Gastroesophageal sphincter (tissue), 4 donors: ENCODE data around the gene PTGIR. TPM values are rescaled to one million over a fixed set of nuclear protein-coding genes. Genes with fewer than 3 reads are reported as not detected.

ENCODE experiments used
- ATAC-seq: fragments of 150-250 bp; one replicate; pipeline ENCODE4 v1.9.1; 2016; ENCODE audit warnings: mild to moderate bottlenecking, moderate library complexity
- H3K27ac ChIP-seq, 4 donors: fragments of 200-600 bp; sonication (generic) in 3 of 4; 1 replicate in 3 of 4; 2 replicates in 1 of 4; pipeline ENCODE4 v1.5.1; 2016 to 2019
- H3K27me3 ChIP-seq: fragments of 200-600 bp; sonication (generic); one replicate; pipeline ENCODE4 v1.5.1; 2019
- H3K36me3 ChIP-seq, 2 donors: fragments of 200-600 bp; sonication (generic); one replicate each; pipeline ENCODE4 v1.5.1; 2019; ENCODE audit warnings: control low read depth in 1 of 2
- H3K4me1 ChIP-seq, 3 donors: fragments of 200-600 bp; sonication (generic); 1 replicate in 2 of 3; 2 replicates in 1 of 3; pipeline ENCODE4 v1.5.1; 2016 to 2019; ENCODE audit warnings: control low read depth in 2 of 3
- H3K4me3 ChIP-seq, 2 donors: fragments of 200-600 bp; sonication (generic); one replicate each; pipeline ENCODE4 v1.5.1; 2019; ENCODE audit warnings: mild to moderate bottlenecking in 1 of 2, moderate library complexity in 1 of 2
- H3K9me3 ChIP-seq, 3 donors: fragments of 200-600 bp; sonication (generic); one replicate each; pipeline ENCODE4 v1.5.1; 2017 to 2019; ENCODE audit warnings: control low read depth in 2 of 3
- CTCF ChIP-seq, 4 experiments: fragments of 200-600 bp in 2 of 4; fragments of 450-650 bp in 2 of 4; sonication (generic) in 1 of 4; IDR thresholded peaks; one replicate each; pipeline ENCODE4 v1.5.1; 2017 to 2019; ENCODE audit warnings: antibody characterized with exemption in 4 of 4, mild to moderate bottlenecking in 2 of 4, moderate library complexity in 2 of 4
- EP300 ChIP-seq: sonication (generic); formaldehyde crosslinking; IDR thresholded peaks from one replicate; pipeline ENCODE4 v1.6.1; 2017; ENCODE audit warnings: antibody characterized with exemption, mild to moderate bottlenecking
- POLR2A ChIP-seq, 2 donors: fragments of 450-650 bp; IDR thresholded peaks; one replicate each; pipeline ENCODE4 v1.6.1; 2017; ENCODE audit warnings: antibody characterized with exemption in 2 of 2, mild to moderate bottlenecking in 2 of 2, moderate library complexity in 1 of 2
- POLR2AphosphoS5 ChIP-seq: sonication (generic); formaldehyde crosslinking; IDR thresholded peaks from one replicate; pipeline ENCODE4 v1.6.1; 2017; ENCODE audit warnings: antibody characterized with exemption
- WGBS, 2 donors: methylation state at CpG; one replicate each; pipeline ENCODE4 v1.1.5; 2018; ENCODE audit warnings: low coverage in 1 of 2; 5-methylcytosine and 5-hydroxymethylcytosine counted together
- total RNA-seq, 4 donors: library from RNA; depleted of rRNA; stranded (reverse); fragments of >200 nt; gene quantifications; one replicate each; pipeline ENCODE4 v1.1.0, GENCODE V29; 2016

PTGIR gene
- total RNA-seq, 4 donors from 2014 or later: 3.6 to 5.9 (median 4.3) TPM

DNA sequence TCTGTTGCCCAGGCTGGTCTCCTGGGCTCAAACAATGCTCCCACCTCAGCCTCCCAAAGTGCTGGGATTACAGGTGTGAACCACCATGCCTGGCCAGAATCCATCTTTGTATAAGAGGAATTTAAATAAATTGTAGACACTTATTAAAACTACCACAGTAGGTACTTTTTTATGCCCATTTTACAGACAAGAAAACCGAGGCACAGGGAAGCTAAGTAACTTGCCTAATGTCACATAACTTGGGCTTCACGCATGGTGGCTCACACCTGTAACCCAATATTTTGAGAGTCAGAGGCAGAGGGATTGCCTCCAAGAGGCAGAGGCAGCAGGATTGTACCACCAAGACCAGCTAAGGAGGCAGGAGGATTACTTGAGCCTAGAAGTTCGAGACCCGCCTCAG lies 46.4 kb downstream of the PTGIR start:
- Histone ChIP-seq H3K27ac (no peak overlapping the region), H3K27me3 (no peaks in the 10 kb centered on the region), H3K4me1 (no peaks in the 10 kb centered on the region), H3K9me3 (no peaks in the 10 kb centered on the region), H3K36me3 (no peaks in the 10 kb centered on the region), H3K4me3 (no peak overlapping the region)
- ATAC-seq: no peak
- WGBS, 2 donors: 93 to 96% methylated on average over 3 to 4 of the region's 4 CpGs
- no peak for TF ChIP-seq EP300
- no peak for TF ChIP-seq POLR2AphosphoS5
- no peak for TF ChIP-seq CTCF (IDR thresholded peaks at IDR 0.05)
- no peak for TF ChIP-seq POLR2A (IDR thresholded peaks at IDR 0.05)

DNA sequence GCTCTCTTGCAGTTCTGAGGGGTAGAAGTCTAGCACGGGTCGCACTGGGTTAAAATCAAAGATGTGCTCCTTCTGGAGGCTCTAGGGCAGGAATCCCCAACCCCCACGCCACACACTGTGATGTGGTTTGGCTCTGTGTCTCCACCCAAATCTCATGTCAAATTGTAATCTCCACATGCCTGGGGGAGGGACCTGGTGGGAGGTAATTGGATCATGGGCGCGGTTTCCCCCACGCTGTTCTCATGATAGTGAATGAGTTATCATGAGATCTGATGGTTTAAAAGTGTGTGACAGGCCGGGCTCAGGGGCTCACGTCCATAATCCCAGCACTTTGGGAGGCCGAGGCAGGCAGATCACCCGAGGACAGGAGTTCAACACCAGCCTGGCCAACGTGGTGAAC lies 50.4 kb downstream of the PTGIR start:
- Histone ChIP-seq H3K27me3 (no peaks in the 10 kb centered on the region), H3K4me1 (no peaks in the 10 kb centered on the region), H3K36me3 (no peaks in the 10 kb centered on the region), H3K9me3 (no peaks in the 10 kb centered on the region), H3K4me3 (no peak overlapping the region), H3K27ac (no peak overlapping the region)
- 36 to 80% methylated on average over 5 to 7 of the region's 11 CpGs for WGBS, 2 donors
- no peak for ATAC-seq
- no peak for TF ChIP-seq CTCF (IDR thresholded peaks at IDR 0.05)
- TF ChIP-seq EP300: no peak
- TF ChIP-seq POLR2A (IDR thresholded peaks at IDR 0.05): no peak
- TF ChIP-seq POLR2AphosphoS5: no peak

- no peak overlapping the region for H3K4me3 ChIP-seq
- H3K27ac ChIP-seq: no peak overlapping the region
- no peak for TF ChIP-seq POLR2AphosphoS5
- TF ChIP-seq EP300: no peak
- TF ChIP-seq POLR2A (IDR thresholded peaks at IDR 0.05): no peak
- TF ChIP-seq CTCF (IDR thresholded peaks at IDR 0.05): no peak
- no peaks in the 10 kb centered on the region for H3K4me1 ChIP-seq
- 70 to 100% methylated on average over 1 to 6 of the region's 8 CpGs for WGBS, 2 donors
- no peaks in the 10 kb centered on the region for H3K27me3 ChIP-seq
- H3K36me3 ChIP-seq: no peaks in the 10 kb centered on the region
- ATAC-seq: no peak
- no peaks in the 10 kb centered on the region for H3K9me3 ChIP-seq
These were observed 51.0 kb downstream of the PTGIR start for GRCh38 chr19:46573679-46574498.

- H3K4me3 ChIP-seq: no peak overlapping the region
- no peak for TF ChIP-seq CTCF (IDR thresholded peaks at IDR 0.05)
- no peak for TF ChIP-seq EP300
- no peak for TF ChIP-seq POLR2A (IDR thresholded peaks at IDR 0.05)
- TF ChIP-seq POLR2AphosphoS5: no peak
- no peak for ATAC-seq
- WGBS, 2 donors: 11 to 47% methylated on average over 1 to 2 of the region's 5 CpGs
- no peaks in the 10 kb centered on the region for H3K27me3 ChIP-seq
- H3K9me3 ChIP-seq: no peaks in the 10 kb centered on the region
- no peaks in the 10 kb centered on the region for H3K4me1 ChIP-seq
- no peaks in the 10 kb centered on the region for H3K36me3 ChIP-seq
- H3K27ac ChIP-seq: no peak overlapping the region
These were observed 53.4 kb downstream of the PTGIR start for GRCh38 chr19:46571495-46571894.

Other genes with a start within 250 kb of the PTGIR start
- gene CCDC8, start 211.5 kb downstream of the PTGIR start, total RNA-seq: 10 to 100 TPM in 1 of 4 donors, 1 to 10 TPM in 3; 4.3 to 10.1 (median 7.6) TPM
- gene PNMA8C, start 196.2 kb downstream of the PTGIR start, total RNA-seq: under 1 TPM in 3 of 4 donors, not detected in 1; 0.12 to 0.39 (median 0.27) TPM
- 1 to 10 TPM; 1.6 to 5.4 (median 4.0) TPM for gene PNMA8A, start 153.5 kb downstream of the PTGIR start, total RNA-seq
- 1 to 10 TPM; 1.2 to 3.4 (median 1.6) TPM for gene PNMA8B, start 129.2 kb downstream of the PTGIR start, total RNA-seq
- gene CALM3, start 23.8 kb downstream of the PTGIR start, total RNA-seq: 100 to 1,000 TPM; 128 to 193 (median 163) TPM
- not detected for gene GNG8, start 11.1 kb upstream of the PTGIR start, total RNA-seq
- 100 to 1,000 TPM in 1 of 4 donors, 10 to 100 TPM in 3; 42.9 to 105 (median 53.1) TPM for gene DACT3, start 36.1 kb upstream of the PTGIR start, total RNA-seq
- 10 to 100 TPM; 15.2 to 33.6 (median 19.7) TPM for gene PRKD2, start 92.0 kb upstream of the PTGIR start, total RNA-seq
- 10 to 100 TPM; 18.7 to 22.5 (median 20.3) TPM for gene FKRP, start 121.0 kb upstream of the PTGIR start, total RNA-seq
- 100 to 1,000 TPM in 1 of 4 donors, 10 to 100 TPM in 3; 64.6 to 109 (median 90.4) TPM for gene STRN4, start 121.4 kb upstream of the PTGIR start, total RNA-seq
- gene SLC1A5, start 163.5 kb upstream of the PTGIR start, total RNA-seq: 10 to 100 TPM; 16.2 to 56.7 (median 38.8) TPM
- gene AP2S1, start 225.8 kb upstream of the PTGIR start, total RNA-seq: 10 to 100 TPM; 40.6 to 76.2 (median 66.5) TPM
- gene ARHGAP35, start 235.9 kb upstream of the PTGIR start, total RNA-seq: 100 to 1,000 TPM in 1 of 4 donors, 10 to 100 TPM in 3; 42.9 to 109 (median 57.6) TPM